ENCODE data around the gene OTP.
"Not testable (repeated sequence)": the region's sequence is repeated elsewhere in the genome, so short reads cannot be mapped to it uniquely, and the experiment has no call there.

Gene OTP

DNA sequence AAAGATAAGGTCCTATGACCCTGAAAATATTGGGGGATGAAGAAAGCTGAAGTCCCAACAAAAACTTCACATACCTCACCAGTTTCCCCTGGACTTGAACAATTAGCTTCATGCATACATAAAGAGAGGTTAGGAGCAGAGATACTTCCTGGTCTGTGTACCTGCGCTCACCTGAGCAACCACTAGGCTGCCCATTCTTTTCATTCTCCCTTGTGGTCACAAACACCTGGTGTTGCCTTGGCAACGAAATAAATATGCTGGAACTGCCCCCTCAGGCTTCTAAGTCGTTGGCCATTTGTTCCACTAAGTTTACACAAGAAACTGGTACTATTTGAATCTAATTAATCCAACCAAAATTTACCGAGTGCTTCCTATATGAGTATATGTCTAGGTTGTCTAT lies 18.1 kb downstream of the OTP start:
- Histone ChIP-seq H2AK5ac (ENCODE audit: low read length) (no peak overlapping the region), H2BK120ac (ENCODE audit: insufficient read depth, low read length, poor library complexity) (no peak overlapping the region), H3K79me1 (ENCODE audit: low read length) (no peaks in the 10 kb centered on the region), H3K4ac (ENCODE audit: low read depth, low read length) (no peak overlapping the region), H2BK12ac (ENCODE audit: low read length) (no peak overlapping the region), H3K18ac (ENCODE audit: low read length) (no peak overlapping the region), H4K8ac (ENCODE audit: low read depth, low read length) (no peak overlapping the region), H4K12ac (ENCODE audit: low read depth, low read length) (no peak overlapping the region), H3K23ac (ENCODE audit: low read length) (no peak overlapping the region), H3K4me3 (ENCODE audit: low read depth, low read length) (no peak overlapping the region), H2BK5ac (ENCODE audit: low read depth, low read length, poor library complexity) (no peak overlapping the region), H3K4me2 (ENCODE audit: low read length) (no peak overlapping the region), H3K4me1 (ENCODE audit: control insufficient read depth in 1 of 2, insufficient read depth in 2 of 2, low read length in 2 of 2) (peaks cover 0 to 3% of the 10 kb centered on the region in 2 experiments), H3K27ac (ENCODE audit: low read depth, low read length) (no peak overlapping the region), H3K9ac (ENCODE audit: low read length) (no peak overlapping the region), H3K27me3 (ENCODE audit: insufficient read depth, low read length) (no peaks in the 10 kb centered on the region), H3K14ac (ENCODE audit: low read length) (no peak overlapping the region), H3K79me2 (ENCODE audit: control insufficient read depth, insufficient read depth, low read length, poor library complexity) (no peaks in the 10 kb centered on the region), H4K91ac (ENCODE audit: low read depth, low read length) (no peak overlapping the region), H3K9me3 (ENCODE audit: insufficient read depth, low read depth, low read length) (no peaks in the 10 kb centered on the region), H3K36me3 (ENCODE audit: control insufficient read depth in 1 of 2, insufficient read depth in 2 of 2, low read length in 2 of 2) (no peaks in the 10 kb centered on the region), H2AFZ (ENCODE audit: insufficient read depth, low read length, poor library complexity) (no peak overlapping the region)
- DNase-seq: peak; percentile 93 to 99
- WGBS (ENCODE audit: extremely low coverage, insufficient coverage, insufficient read length): no CpG with 5 or more reads among the region's 4 CpGs

DNA sequence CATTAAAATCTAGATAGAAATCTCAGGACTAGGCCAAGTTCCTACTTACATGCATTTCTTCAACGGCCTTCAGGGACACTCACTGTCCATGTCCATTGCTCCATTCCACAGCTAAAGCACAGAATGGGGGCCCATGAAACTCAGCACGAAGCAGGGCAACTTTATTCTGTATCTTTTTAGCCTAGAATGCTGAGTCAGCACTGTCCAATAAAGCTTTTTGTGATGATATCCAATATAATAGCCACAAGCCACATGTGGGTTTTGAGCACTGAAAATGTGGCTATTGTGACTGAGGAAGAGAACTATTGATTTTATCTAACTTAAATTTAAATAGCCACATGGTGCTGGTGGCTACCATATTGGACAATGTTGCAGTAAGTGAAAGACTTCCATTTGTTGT lies 21.6 kb downstream of the OTP start:
- Histone ChIP-seq H2BK12ac (ENCODE audit: low read length) (no peak overlapping the region), H3K14ac (ENCODE audit: low read length) (no peak overlapping the region), H2BK5ac (ENCODE audit: low read depth, low read length, poor library complexity) (no peak overlapping the region), H3K27ac (ENCODE audit: low read depth, low read length) (no peak overlapping the region), H3K79me1 (ENCODE audit: low read length) (no peaks in the 10 kb centered on the region), H4K8ac (ENCODE audit: low read depth, low read length) (no peak overlapping the region), H3K9me3 (ENCODE audit: insufficient read depth, low read depth, low read length) (no peaks in the 10 kb centered on the region), H3K23ac (ENCODE audit: low read length) (no peak overlapping the region), H3K18ac (ENCODE audit: low read length) (no peak overlapping the region), H2AFZ (ENCODE audit: insufficient read depth, low read length, poor library complexity) (no peak overlapping the region), H3K4me1 (ENCODE audit: control insufficient read depth in 1 of 2, insufficient read depth in 2 of 2, low read length in 2 of 2) (peaks cover 0 to 3% of the 10 kb centered on the region in 2 experiments), H3K27me3 (ENCODE audit: insufficient read depth, low read length) (no peaks in the 10 kb centered on the region), H2BK120ac (ENCODE audit: insufficient read depth, low read length, poor library complexity) (no peak overlapping the region), H3K4me2 (ENCODE audit: low read length) (no peak overlapping the region), H3K9ac (ENCODE audit: low read length) (no peak overlapping the region), H3K79me2 (ENCODE audit: control insufficient read depth, insufficient read depth, low read length, poor library complexity) (no peaks in the 10 kb centered on the region), H4K91ac (ENCODE audit: low read depth, low read length) (no peak overlapping the region), H3K4ac (ENCODE audit: low read depth, low read length) (no peak overlapping the region), H2AK5ac (ENCODE audit: low read length) (no peak overlapping the region), H3K36me3 (ENCODE audit: control insufficient read depth in 1 of 2, insufficient read depth in 2 of 2, low read length in 2 of 2) (no peaks in the 10 kb centered on the region), H4K12ac (ENCODE audit: low read depth, low read length) (no peak overlapping the region), H3K4me3 (ENCODE audit: low read depth, low read length) (no peak overlapping the region)
- DNase-seq: no peak
- no CpG with 5 or more reads among the region's 2 CpGs for WGBS (ENCODE audit: extremely low coverage, insufficient coverage, insufficient read length)

DNA sequence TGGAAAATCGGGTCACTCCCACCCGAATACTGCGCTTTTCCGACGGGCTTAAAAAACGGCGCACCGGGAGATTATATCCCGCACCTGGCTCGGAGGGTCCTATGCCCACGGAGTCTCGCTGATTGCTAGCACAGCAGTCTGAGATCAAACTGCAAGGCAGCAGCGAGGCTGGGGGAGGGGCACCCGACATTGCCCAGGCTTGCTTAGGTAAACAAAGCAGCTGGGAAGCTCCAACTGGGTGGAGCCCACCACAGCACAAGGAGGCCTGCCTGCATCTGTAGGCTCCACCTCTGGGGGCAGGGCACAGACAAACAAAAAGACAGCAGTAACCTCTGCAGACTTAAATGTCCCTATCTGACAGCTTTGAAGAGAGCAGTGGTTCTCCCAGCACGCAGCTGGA lies 29.6 kb downstream of the OTP start:
- not testable (repeated sequence) for H2AK5ac ChIP-seq (ENCODE audit: low read length); H3K23ac ChIP-seq (ENCODE audit: low read length); H3K4me3 ChIP-seq (ENCODE audit: low read depth, low read length); H3K79me2 ChIP-seq (ENCODE audit: control insufficient read depth, insufficient read depth, low read length, poor library complexity); H3K27me3 ChIP-seq (ENCODE audit: insufficient read depth, low read length); H2BK5ac ChIP-seq (ENCODE audit: low read depth, low read length, poor library complexity); DNase-seq; H3K9me3 ChIP-seq (ENCODE audit: insufficient read depth, low read depth, low read length); H3K4me2 ChIP-seq (ENCODE audit: low read length); H4K91ac ChIP-seq (ENCODE audit: low read depth, low read length); H3K4ac ChIP-seq (ENCODE audit: low read depth, low read length); H3K27ac ChIP-seq (ENCODE audit: low read depth, low read length); H4K12ac ChIP-seq (ENCODE audit: low read depth, low read length); H3K18ac ChIP-seq (ENCODE audit: low read length); H2BK120ac ChIP-seq (ENCODE audit: insufficient read depth, low read length, poor library complexity); H3K36me3 ChIP-seq (ENCODE audit: control insufficient read depth in 1 of 2, insufficient read depth in 2 of 2, low read length in 2 of 2); H2BK12ac ChIP-seq (ENCODE audit: low read length); H4K8ac ChIP-seq (ENCODE audit: low read depth, low read length); H3K9ac ChIP-seq (ENCODE audit: low read length); H3K4me1 ChIP-seq (ENCODE audit: control insufficient read depth in 1 of 2, insufficient read depth in 2 of 2, low read length in 2 of 2); H3K14ac ChIP-seq (ENCODE audit: low read length); H2AFZ ChIP-seq (ENCODE audit: insufficient read depth, low read length, poor library complexity); H3K79me1 ChIP-seq (ENCODE audit: low read length)
- no CpG with 5 or more reads among the region's 15 CpGs for WGBS (ENCODE audit: extremely low coverage, insufficient coverage, insufficient read length)

DNA sequence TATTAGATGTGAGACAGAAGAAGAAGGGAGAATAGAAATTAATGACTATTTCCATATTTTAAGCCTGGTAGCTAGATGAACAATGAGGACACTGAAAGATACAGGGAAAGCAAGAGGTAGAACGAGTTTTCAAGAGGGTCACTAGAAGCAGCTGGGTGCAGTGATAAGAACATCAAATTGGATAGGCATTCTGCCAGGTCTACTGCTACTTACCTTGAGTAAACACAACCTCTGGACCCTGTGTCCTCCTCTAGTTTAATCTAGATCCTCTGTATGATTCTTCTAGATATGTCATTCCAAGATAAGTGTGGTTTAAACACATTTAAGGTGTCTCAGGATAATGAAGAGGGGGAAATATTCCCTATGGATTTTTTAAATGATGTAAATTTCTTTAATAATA lies 31.2 kb downstream of the OTP start:
- H3K79me1 ChIP-seq (ENCODE audit: low read length): no peaks in the 10 kb centered on the region
- H3K4me2 ChIP-seq (ENCODE audit: low read length): no peak overlapping the region
- no peak overlapping the region for H2BK5ac ChIP-seq (ENCODE audit: low read depth, low read length, poor library complexity)
- no peak overlapping the region for H3K4me3 ChIP-seq (ENCODE audit: low read depth, low read length)
- H3K79me2 ChIP-seq (ENCODE audit: control insufficient read depth, insufficient read depth, low read length, poor library complexity): no peaks in the 10 kb centered on the region
- H4K91ac ChIP-seq (ENCODE audit: low read depth, low read length): no peak overlapping the region
- H3K4me1 ChIP-seq (ENCODE audit: control insufficient read depth in 1 of 2, insufficient read depth in 2 of 2, low read length in 2 of 2): no peaks in the 10 kb centered on the region
- no peak overlapping the region for H3K27ac ChIP-seq (ENCODE audit: low read depth, low read length)
- peaks cover 2% of the 10 kb centered on the region for H3K9me3 ChIP-seq (ENCODE audit: insufficient read depth, low read depth, low read length)
- no peak overlapping the region for H4K12ac ChIP-seq (ENCODE audit: low read depth, low read length)
- H3K9ac ChIP-seq (ENCODE audit: low read length): no peak overlapping the region
- no peak overlapping the region for H2BK12ac ChIP-seq (ENCODE audit: low read length)
- WGBS (ENCODE audit: extremely low coverage, insufficient coverage, insufficient read length): no CpG with 5 or more reads among the region's 1 CpG
- no peak overlapping the region for H3K23ac ChIP-seq (ENCODE audit: low read length)
- H2AFZ ChIP-seq (ENCODE audit: insufficient read depth, low read length, poor library complexity): no peak overlapping the region
- no peak for DNase-seq
- H3K4ac ChIP-seq (ENCODE audit: low read depth, low read length): no peak overlapping the region
- no peak overlapping the region for H2BK120ac ChIP-seq (ENCODE audit: insufficient read depth, low read length, poor library complexity)
- no peak overlapping the region for H3K14ac ChIP-seq (ENCODE audit: low read length)
- no peaks in the 10 kb centered on the region for H3K36me3 ChIP-seq (ENCODE audit: control insufficient read depth in 1 of 2, insufficient read depth in 2 of 2, low read length in 2 of 2)
- no peak overlapping the region for H4K8ac ChIP-seq (ENCODE audit: low read depth, low read length)
- no peak overlapping the region for H2AK5ac ChIP-seq (ENCODE audit: low read length)
- H3K27me3 ChIP-seq (ENCODE audit: insufficient read depth, low read length): no peaks in the 10 kb centered on the region
- no peak overlapping the region for H3K18ac ChIP-seq (ENCODE audit: low read length)

DNA sequence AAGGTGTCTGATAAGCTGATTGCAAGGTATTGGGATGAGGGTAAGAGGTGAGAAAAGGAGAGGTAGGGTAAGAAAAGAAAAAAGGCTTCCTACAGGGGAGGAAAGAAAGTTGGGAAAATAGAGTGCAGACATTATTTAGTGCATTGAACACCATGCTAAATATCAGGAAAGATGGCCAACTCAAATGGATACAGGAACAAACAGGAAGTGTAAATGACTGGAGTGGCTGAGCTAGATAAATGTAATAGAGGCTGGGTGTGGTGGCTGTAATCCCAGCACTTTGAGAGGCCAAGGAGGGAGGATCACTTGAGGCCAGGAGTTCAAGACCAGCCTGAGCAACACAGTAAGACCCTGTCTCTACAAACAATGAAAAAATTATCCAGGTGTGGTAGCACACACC lies 32.2 kb downstream of the OTP start:
- Histone ChIP-seq H3K4me2 (ENCODE audit: low read length) (no peak overlapping the region), H3K27me3 (ENCODE audit: insufficient read depth, low read length) (no peaks in the 10 kb centered on the region), H3K4me1 (ENCODE audit: control insufficient read depth in 1 of 2, insufficient read depth in 2 of 2, low read length in 2 of 2) (no peaks in the 10 kb centered on the region), H3K4ac (ENCODE audit: low read depth, low read length) (no peak overlapping the region), H3K23ac (ENCODE audit: low read length) (no peak overlapping the region), H3K36me3 (ENCODE audit: control insufficient read depth in 1 of 2, insufficient read depth in 2 of 2, low read length in 2 of 2) (no peaks in the 10 kb centered on the region), H3K79me1 (ENCODE audit: low read length) (no peaks in the 10 kb centered on the region), H2BK5ac (ENCODE audit: low read depth, low read length, poor library complexity) (no peak overlapping the region), H2BK12ac (ENCODE audit: low read length) (no peak overlapping the region), H3K79me2 (ENCODE audit: control insufficient read depth, insufficient read depth, low read length, poor library complexity) (no peaks in the 10 kb centered on the region), H4K91ac (ENCODE audit: low read depth, low read length) (no peak overlapping the region), H4K8ac (ENCODE audit: low read depth, low read length) (no peak overlapping the region), H3K18ac (ENCODE audit: low read length) (no peak overlapping the region), H4K12ac (ENCODE audit: low read depth, low read length) (no peak overlapping the region), H3K9me3 (ENCODE audit: insufficient read depth, low read depth, low read length) (peaks cover 2% of the 10 kb centered on the region), H2BK120ac (ENCODE audit: insufficient read depth, low read length, poor library complexity) (no peak overlapping the region), H3K14ac (ENCODE audit: low read length) (no peak overlapping the region), H2AK5ac (ENCODE audit: low read length) (no peak overlapping the region), H3K27ac (ENCODE audit: low read depth, low read length) (no peak overlapping the region), H3K9ac (ENCODE audit: low read length) (no peak overlapping the region), H3K4me3 (ENCODE audit: low read depth, low read length) (no peak overlapping the region), H2AFZ (ENCODE audit: insufficient read depth, low read length, poor library complexity) (no peak overlapping the region)
- no peak for DNase-seq

Measured in trophoblast cell (in vitro differentiated cells and primary cell).